Ishikawa (cell line): ENCODE measurements around the gene RUNX1.

ENCODE experiments used
- CEBPB ChIP-seq: IDR thresholded peaks from 2 replicates; pipeline ENCODE4 v1.6.1; 2012
- CREB1 ChIP-seq: IDR thresholded peaks from 2 replicates; pipeline ENCODE4 v1.6.1; 2012; ENCODE audit warnings: low read depth
- EGR1 ChIP-seq: IDR thresholded peaks from 2 replicates; pipeline ENCODE4 v1.6.1; 2012
- EP300 ChIP-seq: IDR thresholded peaks from 2 replicates; pipeline ENCODE4 v1.6.1; 2012; ENCODE audit warnings: borderline replicate concordance
- FOXM1 ChIP-seq: IDR thresholded peaks from 2 replicates; pipeline ENCODE4 v1.6.1; 2012; ENCODE audit warnings: low read depth, borderline replicate concordance
- NFIC ChIP-seq: IDR thresholded peaks from 2 replicates; pipeline ENCODE4 v1.6.1; 2012
- RAD21 ChIP-seq: IDR thresholded peaks from 2 replicates; pipeline ENCODE4 v1.6.1; 2012; ENCODE audit warnings: low read depth
- TAF1 ChIP-seq: IDR thresholded peaks from 2 replicates; pipeline ENCODE4 v1.6.1; 2012; ENCODE audit warnings: low read depth, mild to moderate bottlenecking
- TCF12 ChIP-seq: IDR thresholded peaks from 2 replicates; pipeline ENCODE4 v1.6.1; 2012; ENCODE audit warnings: low read depth
- TEAD4 ChIP-seq: IDR thresholded peaks from 2 replicates; pipeline ENCODE4 v1.6.1; 2012
- YY1 ChIP-seq: IDR thresholded peaks from 2 replicates; pipeline ENCODE4 v1.6.1; 2012; ENCODE audit warnings: low read depth
- ZBTB7A ChIP-seq: IDR thresholded peaks from 2 replicates; pipeline ENCODE4 v1.6.1; 2012; ENCODE audit warnings: low read depth
- TF ChIP-seq, protein P1 (sequence below): IDR thresholded peaks from 2 replicates; pipeline ENCODE4 v1.6.1; 2012
- TF ChIP-seq, protein P2 (sequence below): IDR thresholded peaks from 2 replicates; pipeline ENCODE4 v1.6.1; 2012
- TF ChIP-seq, protein P3 (sequence below): IDR thresholded peaks from 2 replicates; pipeline ENCODE4 v1.6.1; 2012; ENCODE audit warnings: low read depth, mild to moderate bottlenecking

RUNX1 gene

GRCh38 chr21:34888569-34889319 is 160.4 kb downstream of the RUNX1 start:
- TF ChIP-seq FOXM1 (no peak), EGR1 (peak; percentile 46), NFIC (no peak), TEAD4 (peak; percentile 41), ZBTB7A (no peak)
- TF ChIP-seq, protein P1, sequence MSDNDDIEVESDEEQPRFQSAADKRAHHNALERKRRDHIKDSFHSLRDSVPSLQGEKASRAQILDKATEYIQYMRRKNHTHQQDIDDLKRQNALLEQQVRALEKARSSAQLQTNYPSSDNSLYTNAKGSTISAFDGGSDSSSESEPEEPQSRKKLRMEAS, result no peak

DNA sequence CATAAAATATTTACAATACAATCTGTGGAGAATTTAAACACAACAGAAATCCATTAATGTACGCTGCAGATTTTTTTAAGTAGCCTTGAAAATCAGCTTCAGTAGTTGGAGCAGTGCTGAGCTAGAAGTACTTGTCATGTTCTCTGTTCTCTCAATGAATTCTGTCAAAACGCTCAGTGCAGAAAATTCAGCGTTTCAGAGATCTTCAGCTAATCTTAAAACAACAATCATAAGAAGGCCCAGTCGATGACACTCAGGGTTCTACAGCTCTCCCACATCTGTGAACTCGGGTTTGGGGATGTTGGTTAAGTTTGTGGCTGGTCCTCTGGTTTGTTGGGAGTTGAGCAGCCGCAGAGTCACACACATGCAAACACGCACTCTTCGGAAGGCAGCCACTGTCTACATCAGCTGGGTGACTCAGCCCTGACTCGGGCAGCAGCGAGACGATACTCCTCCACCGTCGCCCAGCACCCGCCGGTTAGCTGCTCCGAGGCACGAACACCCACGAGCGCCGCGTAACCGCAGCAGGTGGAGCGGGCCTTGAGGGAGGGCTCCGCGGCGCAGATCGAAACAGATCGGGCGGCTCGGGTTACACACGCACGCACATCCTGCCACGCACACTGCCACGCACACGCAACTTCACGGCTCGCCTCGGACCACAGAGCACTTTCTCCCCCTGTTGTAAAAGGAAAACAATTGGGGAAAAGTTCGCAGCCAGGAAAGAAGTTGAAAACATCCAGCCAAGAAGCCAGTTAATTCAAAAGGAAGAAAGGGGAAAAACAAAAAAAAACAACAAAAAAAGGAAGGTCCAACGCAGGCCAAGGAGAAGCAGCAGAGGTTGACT is 161.2 kb downstream of the RUNX1 start:
- TF ChIP-seq, protein P2, sequence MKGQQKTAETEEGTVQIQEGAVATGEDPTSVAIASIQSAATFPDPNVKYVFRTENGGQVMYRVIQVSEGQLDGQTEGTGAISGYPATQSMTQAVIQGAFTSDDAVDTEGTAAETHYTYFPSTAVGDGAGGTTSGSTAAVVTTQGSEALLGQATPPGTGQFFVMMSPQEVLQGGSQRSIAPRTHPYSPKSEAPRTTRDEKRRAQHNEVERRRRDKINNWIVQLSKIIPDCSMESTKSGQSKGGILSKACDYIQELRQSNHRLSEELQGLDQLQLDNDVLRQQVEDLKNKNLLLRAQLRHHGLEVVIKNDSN, result no peak
- TF ChIP-seq, protein P1, result peak; percentile 45
- TF ChIP-seq NFIC (0 out of 2 replicates have a peak, but pooled peaks have one; percentile 12), CEBPB (no peak), TCF12 (no peak), CREB1 (no peak), RAD21 (no peak; the same call in 1 of the 2 replicates)

DNA sequence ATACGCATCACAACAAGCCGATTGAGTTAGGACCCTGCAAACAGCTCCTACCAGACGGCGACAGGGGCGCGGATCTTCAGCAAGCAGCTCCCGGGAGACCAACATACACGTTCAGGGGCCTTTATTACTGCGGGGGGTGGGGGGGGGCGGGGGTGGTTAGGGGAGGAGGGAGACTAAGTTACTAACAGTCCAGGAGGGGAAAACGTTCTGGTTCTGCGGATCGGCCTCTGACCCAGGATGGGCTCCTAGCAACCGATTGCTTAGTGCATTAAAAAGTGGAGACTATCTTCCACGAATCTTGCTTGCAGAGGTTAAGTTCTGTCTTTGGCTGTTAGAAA is 162.0 kb downstream of the RUNX1 start:
- no peak for TF ChIP-seq ZBTB7A
- TF ChIP-seq RAD21, result no peak
- no peak for TF ChIP-seq CREB1

DNA sequence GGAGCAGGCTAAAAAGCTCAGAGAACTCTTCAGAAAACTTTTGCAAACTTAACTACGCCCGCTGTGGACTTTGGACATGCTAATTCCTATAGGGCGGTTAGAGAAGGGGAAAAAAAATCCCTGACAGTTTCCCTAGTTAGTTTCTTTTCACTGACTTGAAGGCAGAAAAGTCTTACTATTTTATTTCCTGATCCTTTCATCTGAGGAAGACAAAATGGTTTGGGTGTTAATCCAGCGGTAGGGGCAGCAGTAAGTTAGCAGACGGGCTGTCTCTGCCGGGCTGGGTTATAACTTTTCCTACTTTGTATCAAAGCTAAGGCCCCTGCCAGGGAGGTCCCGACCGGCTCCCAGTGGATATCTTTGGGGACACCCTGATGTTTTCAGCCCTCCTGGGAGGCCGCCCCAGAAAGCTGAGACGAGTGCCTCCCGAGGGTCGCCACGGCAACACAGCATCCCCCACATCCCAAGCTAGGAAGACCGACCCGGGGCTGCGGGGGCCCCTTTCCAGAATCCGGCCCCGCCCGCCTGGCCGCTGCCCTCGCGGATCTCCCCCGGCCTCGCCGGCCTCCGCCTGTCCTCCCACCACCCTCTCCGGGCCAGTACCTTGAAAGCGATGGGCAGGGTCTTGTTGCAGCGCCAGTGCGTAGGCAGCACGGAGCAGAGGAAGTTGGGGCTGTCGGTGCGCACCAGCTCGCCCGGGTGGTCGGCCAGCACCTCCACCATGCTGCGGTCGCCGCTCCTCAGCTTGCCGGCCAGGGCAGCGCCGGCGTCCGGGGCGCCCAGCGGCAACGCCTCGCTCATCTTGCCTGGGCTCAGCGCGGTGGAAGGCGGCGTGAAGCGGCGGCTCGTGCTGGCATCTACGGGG is 162.6 kb downstream of the RUNX1 start:
- TF ChIP-seq YY1, result no peak
- TF ChIP-seq TAF1, result no peak
- no peak for TF ChIP-seq TCF12
- TF ChIP-seq RAD21, result no peak
- TF ChIP-seq EP300, result no peak
- TF ChIP-seq NFIC, result no peak
- TF ChIP-seq, protein P2, result no peak
- TF ChIP-seq FOXM1, result no peak
- TF ChIP-seq, protein P1, result no peak
- no peak for TF ChIP-seq CREB1

DNA sequence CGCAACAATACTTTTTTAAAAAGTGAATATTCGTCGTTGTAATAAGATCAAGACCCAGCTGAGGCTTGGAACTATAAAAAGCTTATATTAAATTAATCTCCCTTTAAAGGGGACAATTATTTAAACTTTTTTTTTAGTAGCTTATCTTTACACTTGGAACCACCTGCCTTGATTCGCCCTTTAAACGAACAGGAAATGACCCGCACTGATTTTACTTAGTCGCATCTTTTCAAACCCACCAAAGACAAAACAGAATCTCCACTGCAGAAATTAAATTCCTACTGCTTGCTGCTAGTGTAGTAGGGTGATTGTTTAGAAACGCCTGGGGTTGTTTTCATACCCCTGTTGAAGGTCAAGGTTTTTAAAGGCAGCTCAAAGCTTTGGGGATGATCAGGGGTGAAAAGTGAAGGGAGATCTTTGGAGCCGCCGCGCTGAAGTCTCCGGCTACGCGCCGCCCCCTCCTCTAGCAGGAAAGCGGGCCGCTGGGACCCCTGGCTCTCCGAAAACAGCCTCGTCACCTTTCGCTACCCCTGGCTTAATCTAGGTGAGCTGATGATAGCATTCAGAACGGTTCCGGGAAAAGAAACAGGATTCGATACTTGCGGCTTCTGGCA is 163.4 kb downstream of the RUNX1 start:
- no peak for TF ChIP-seq RAD21
- TF ChIP-seq FOXM1, result no peak
- TF ChIP-seq TEAD4, result no peak
- TF ChIP-seq, protein P2, result no peak
- TF ChIP-seq TCF12, result no peak
- TF ChIP-seq YY1, result no peak
- no peak for TF ChIP-seq ZBTB7A
- TF ChIP-seq CEBPB, result no peak
- TF ChIP-seq CREB1, result no peak
- TF ChIP-seq, protein P3, sequence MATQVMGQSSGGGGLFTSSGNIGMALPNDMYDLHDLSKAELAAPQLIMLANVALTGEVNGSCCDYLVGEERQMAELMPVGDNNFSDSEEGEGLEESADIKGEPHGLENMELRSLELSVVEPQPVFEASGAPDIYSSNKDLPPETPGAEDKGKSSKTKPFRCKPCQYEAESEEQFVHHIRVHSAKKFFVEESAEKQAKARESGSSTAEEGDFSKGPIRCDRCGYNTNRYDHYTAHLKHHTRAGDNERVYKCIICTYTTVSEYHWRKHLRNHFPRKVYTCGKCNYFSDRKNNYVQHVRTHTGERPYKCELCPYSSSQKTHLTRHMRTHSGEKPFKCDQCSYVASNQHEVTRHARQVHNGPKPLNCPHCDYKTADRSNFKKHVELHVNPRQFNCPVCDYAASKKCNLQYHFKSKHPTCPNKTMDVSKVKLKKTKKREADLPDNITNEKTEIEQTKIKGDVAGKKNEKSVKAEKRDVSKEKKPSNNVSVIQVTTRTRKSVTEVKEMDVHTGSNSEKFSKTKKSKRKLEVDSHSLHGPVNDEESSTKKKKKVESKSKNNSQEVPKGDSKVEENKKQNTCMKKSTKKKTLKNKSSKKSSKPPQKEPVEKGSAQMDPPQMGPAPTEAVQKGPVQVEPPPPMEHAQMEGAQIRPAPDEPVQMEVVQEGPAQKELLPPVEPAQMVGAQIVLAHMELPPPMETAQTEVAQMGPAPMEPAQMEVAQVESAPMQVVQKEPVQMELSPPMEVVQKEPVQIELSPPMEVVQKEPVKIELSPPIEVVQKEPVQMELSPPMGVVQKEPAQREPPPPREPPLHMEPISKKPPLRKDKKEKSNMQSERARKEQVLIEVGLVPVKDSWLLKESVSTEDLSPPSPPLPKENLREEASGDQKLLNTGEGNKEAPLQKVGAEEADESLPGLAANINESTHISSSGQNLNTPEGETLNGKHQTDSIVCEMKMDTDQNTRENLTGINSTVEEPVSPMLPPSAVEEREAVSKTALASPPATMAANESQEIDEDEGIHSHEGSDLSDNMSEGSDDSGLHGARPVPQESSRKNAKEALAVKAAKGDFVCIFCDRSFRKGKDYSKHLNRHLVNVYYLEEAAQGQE, result no peak
- TF ChIP-seq NFIC, result no peak
- TF ChIP-seq, protein P1, result no peak
- TF ChIP-seq EGR1, result no peak
- TF ChIP-seq EP300, result no peak
- no peak for TF ChIP-seq TAF1

DNA sequence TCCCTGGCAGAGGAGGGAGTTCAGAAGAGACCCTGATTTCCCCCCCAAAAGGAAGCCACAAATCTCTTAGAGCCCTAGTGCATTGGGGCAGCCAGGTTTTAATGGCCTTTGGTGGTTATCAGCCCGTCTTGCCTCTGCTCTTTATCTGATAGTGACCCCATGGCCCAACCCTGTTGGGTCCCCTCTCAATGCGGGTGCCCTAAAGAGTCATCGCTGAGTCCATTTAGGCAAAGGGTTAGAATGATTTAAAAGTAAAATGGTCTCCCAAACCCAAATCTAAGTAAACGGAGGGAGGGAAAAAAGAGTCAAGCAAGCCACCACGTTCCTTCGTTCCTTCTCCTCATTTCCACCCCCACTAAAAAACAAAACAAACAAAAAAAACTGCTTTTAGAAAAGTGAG is 164.0 kb downstream of the RUNX1 start:
- TF ChIP-seq YY1 (no peak), RAD21 (no peak), TAF1 (no peak), CEBPB (no peak), CREB1 (no peak), TEAD4 (no peak), EP300 (no peak), FOXM1 (no peak), ZBTB7A (no peak), NFIC (no peak), TCF12 (no peak), EGR1 (no peak)
- TF ChIP-seq, protein P3, result no peak
- TF ChIP-seq, protein P1, result no peak
- TF ChIP-seq, protein P2, result no peak
